Activated CD8-positive, alpha-beta memory T cell treated with anti-CD3 and anti-CD28 coated beads, Interleukin-2, amount 50 U/mL, for 1 hour (primary cell): ENCODE data around the gene B4GALT3.

Experiments used
- DNase-seq: peaks from one replicate; pipeline ENCODE4 v3.0.0-alpha.2; 2020; ENCODE audit errors: extremely low read depth

The B4GALT3 gene

GRCh38 chr1:161163793-161164192, 13.5 kb downstream of the B4GALT3 start:
- no peak for DNase-seq

DNA sequence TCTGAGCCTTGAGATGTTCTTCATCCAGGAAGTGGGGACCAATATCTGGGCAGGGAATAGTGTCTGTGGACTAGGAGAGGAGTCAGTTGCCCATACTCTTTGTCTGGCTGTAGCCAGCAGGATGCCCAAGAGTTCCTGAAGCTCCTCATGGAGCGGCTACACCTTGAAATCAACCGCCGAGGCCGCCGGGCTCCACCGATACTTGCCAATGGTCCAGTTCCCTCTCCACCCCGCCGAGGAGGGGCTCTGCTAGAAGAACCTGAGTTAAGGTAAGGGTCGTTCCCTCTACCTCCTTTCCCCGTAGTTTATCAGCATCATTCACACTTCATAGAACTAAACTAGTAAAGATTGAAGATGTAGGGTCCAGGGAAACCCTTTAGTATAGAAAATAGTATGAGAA, 14.5 kb downstream of the B4GALT3 start:
- DNase-seq = no peak

GRCh38 chr1:161162052-161162451, 15.3 kb downstream of the B4GALT3 start:
- no peak for DNase-seq

GRCh38 chr1:161161652-161162051, 15.7 kb downstream of the B4GALT3 start:
- DNase-seq = no peak

DNA sequence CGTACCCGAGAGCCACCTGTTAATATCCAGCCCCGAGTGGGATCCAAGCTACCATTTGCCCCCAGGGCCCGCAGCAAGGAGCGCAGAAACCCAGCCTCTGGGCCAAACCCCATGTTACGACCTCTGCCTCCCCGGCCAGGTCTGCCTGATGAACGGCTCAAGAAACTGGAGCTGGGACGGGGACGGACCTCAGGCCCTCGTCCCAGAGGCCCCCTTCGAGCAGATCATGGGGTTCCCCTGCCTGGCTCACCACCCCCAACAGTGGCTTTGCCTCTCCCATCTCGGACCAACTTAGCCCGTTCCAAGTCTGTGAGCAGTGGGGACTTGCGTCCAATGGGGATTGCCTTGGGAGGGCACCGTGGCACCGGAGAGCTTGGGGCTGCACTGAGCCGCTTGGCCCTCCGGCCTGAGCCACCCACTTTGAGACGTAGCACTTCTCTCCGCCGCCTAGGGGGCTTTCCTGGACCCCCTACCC, 16.6 kb downstream of the B4GALT3 start:
- DNase-seq = no peak

GRCh38 chr1:161159913-161160243, 17.4 kb downstream of the B4GALT3 start:
- DNase-seq = no peak

DNA sequence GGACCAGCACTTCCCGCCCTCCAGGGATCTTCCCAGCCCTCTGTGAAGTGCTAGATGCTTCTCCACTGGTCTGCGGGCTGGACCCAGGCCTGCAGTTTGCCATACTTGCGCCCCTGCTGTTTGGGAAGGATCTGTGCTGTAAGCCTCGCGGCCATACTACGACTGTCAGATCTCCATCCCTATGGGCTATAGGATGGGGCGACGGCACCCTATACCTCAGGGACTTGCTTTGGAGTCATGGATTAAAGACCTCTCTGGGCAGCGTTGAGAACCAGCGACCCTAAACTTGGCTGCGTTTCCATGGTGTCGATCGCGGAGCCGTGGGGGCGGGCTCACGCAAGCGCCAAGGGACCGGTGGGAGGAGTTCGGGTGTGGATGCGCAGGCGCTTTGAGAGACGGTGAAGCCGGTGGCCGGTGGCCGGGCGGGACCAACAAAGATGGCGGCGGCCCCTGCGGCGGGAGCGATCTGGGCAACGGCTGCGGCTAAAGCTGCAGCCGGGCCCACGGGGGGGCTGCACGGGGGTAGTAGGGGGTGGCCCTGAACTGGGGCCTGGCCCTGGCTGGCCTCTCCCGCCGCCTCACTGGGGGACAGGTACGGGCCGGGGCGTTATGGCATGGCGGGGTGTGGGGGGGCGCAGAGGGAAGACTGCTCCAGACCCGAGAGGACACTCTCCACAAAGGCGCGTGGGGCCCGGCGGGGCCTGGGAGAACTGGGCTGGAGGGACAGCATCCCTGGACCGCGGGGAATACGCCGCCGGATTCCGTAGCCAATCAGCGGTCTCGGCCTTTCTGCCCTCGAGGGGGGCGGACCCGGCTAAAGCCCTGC, 18.0 kb downstream of the B4GALT3 start, which contains the start of gene USP21:
TSS of gene USP21 (plus strand) at position 414 of the 826 bp plus-strand sequence. CDS start 1,141 bp downstream, outside the sequence.
- DNase-seq = peak; percentile 73

DNA sequence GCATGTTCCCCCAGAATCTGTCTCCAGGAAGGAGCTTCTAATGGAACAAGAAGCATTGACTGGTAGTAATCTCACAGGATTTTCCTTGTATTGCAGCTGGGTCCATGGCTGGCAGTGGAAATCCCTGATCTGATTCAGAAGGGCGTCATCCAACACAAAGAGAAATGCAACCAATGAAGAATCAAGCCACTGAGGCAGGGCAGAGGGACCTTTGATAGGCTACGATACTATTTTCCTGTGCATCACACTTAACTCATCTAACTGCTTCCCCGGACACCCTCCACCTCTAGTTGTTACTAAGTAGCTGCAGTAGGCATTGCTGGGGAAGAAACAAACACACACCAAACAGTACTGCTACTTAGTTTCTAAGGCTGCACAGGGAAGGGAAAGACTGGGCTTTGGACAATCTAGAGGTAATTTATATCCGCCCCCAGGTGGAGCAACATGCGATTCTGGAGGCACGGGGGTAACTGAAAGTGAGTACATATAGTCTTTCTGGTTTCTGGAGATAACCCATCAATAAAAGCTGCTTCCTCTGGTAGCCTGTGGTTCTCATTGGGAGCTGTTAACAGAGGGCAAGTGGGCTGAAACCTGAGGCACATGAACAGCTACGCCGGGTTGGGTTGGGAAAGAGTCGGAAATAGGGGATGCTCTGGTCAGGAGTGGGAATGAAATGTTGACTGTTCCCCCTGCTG, 18.8 kb downstream of the B4GALT3 start:
- DNase-seq = no peak

DNA sequence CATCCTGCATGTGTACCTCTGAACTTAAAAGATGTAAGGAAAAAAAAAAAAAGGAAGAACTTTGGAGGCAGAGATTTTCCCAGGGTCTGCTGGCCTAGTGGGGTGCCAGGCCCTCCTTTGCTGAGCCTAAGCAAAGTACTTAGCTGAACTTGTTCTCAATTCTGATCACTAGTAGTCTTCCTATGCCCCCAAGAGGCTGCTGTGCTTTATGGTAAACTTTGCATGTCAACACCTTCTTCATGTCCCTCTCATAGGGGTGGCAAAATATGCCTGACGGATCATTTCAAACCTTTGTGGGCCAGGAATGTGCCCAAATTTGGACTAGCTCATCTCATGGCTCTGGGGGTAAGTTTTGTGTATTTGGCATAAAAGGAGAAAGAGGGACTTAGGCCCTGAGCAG, 19.4 kb downstream of the B4GALT3 start:
- DNase-seq = no peak

DNA sequence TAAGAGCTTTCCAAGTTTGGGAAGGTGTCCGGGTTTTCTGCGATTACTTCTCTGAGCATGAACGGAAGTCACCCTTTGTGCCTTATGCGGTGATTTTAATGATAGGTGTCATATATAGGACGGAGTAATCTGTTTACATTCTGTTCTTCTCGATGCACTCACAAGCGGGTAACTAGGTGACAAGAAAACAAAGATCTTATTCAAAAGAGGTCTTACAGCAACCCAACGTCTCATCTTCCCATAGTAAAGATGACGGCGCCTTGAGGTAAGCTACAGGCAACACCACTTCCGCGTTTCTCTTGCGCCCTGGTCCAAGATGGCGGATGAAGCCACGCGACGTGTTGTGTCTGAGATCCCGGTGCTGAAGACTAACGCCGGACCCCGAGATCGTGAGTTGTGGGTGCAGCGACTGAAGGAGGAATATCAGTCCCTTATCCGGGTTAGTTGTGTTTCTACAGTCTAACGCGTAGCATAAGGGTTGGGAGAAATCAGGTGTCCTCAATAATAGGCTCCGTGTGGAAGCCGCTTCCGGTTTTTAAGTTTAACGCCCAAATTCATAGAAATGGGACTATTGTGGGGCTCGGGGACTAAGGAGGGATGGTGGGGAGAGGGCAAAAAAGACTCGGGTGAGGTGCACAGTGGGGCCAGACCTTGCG, 23.5 kb downstream of the B4GALT3 start, which contains the start of gene UFC1:
TSS of gene UFC1 (plus strand) at position 297 of the 656 bp plus-strand sequence. CDS start at position 317, 20 bp downstream.
- DNase-seq = peak; percentile 75

GRCh38 chr1:161153176-161153575, 24.1 kb downstream of the B4GALT3 start:
- no peak for DNase-seq

DNA sequence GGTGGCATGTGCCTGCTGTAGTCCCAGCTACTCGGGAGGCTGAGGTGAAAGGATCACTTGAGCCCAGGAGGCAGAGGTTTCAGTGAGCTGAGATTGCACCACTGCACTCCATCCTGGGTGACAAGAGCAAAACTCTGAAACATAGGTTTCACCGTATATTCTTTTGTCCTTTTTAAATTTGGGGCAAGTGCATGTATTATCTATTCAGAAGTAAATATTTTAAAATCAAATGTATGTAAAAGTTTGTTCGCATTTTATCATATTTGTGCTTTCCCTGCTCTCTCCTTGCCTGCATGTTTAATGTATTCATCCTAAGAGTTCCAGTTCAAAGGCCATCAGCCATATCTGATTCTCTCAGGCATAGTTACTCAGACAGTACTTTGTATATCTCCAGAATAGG, 31.5 kb downstream of the B4GALT3 start:
- no peak for DNase-seq

GRCh38 chr1:161140755-161141400, 36.4 kb downstream of the B4GALT3 start:
- DNase-seq = no peak

DNA sequence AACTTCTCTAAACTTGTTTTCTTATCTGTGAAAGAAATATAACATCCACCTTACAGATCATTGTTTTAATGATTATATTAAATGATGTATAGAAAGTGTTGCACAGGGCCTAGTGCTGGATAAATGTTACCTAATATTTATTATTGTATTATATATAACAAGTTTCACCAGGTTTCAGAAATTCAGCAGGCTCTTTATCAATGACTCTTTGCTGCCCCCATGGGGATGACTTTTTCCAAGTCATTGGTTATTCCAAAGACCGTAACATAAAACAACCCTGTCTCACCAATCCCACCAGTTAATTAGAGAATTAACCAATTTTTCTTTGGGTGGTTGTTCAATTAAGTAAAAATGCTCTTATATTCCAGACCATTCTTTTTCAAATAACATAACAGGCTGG, 37.5 kb downstream of the B4GALT3 start:
- DNase-seq = no peak

DNA sequence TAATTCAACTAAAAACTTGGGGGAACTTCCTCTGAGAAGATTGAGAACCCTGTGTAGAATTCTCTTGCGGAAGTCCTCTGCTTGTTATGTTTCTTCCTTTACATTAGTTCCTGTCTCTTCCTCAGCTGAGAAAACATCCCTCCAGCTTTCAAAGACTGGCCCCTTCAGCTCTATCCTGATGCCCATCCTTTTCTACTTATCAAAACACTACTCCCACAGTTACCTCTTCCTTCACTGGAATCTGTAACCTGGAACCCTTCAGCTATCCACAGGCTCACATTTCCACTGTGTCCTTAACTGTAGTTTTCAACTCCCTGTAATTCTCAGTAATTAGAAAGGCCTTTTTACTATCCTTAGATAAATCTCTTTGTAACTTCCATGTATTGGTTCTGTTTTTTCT, 38.9 kb downstream of the B4GALT3 start:
- DNase-seq = no peak

- DNase-seq = no peak
Observed at GRCh38 chr1:161137881-161138280, 39.4 kb downstream of the B4GALT3 start.

- DNase-seq = no peak
Observed at GRCh38 chr1:161133220-161133740, 44.0 kb downstream of the B4GALT3 start.

DNA sequence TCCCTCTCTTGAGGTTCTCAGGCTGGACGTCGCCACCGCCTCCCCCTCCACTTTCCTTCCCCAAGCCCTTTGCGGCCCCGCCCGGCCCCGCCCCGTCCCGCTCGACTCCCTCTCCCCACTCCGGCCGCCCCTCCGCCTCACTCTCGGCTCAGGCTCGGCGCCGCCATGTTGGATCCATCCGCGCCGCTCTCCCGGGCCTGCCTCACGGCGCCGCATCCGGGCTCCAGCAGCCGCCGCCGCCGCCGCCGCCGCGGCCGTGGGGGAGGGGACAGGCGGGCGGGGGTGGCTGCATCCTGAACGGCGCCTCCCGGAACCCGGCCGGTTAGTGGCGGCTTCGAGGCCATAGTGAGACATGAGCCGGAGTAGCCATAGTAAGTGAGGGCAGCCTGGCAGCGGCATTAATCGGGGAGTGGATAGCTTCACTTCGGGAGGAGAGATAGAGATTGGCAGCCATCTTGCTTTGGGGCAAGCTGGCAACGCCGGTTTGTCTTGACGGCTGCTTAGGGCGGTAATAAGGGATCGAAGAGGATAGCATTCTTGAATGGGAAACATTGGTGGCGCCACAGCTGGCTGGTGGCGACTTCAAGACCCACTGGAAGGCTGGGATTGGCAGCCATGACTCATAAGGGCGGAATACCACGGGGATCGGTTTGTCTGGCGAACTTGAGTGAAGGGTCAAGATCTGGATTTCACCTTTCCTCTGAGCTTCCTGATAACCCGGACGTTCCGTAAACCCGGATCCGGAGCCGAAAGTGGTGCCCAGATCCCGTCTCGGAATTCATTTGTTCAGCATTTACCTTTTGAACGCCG, 44.7 kb downstream of the B4GALT3 start, which contains the start of gene DEDD:
TSS of gene DEDD (minus strand) at position 258 of the 810 bp plus-strand sequence. CDS start 8,205 bp downstream, outside the sequence.
- DNase-seq = peak; percentile 81

DNA sequence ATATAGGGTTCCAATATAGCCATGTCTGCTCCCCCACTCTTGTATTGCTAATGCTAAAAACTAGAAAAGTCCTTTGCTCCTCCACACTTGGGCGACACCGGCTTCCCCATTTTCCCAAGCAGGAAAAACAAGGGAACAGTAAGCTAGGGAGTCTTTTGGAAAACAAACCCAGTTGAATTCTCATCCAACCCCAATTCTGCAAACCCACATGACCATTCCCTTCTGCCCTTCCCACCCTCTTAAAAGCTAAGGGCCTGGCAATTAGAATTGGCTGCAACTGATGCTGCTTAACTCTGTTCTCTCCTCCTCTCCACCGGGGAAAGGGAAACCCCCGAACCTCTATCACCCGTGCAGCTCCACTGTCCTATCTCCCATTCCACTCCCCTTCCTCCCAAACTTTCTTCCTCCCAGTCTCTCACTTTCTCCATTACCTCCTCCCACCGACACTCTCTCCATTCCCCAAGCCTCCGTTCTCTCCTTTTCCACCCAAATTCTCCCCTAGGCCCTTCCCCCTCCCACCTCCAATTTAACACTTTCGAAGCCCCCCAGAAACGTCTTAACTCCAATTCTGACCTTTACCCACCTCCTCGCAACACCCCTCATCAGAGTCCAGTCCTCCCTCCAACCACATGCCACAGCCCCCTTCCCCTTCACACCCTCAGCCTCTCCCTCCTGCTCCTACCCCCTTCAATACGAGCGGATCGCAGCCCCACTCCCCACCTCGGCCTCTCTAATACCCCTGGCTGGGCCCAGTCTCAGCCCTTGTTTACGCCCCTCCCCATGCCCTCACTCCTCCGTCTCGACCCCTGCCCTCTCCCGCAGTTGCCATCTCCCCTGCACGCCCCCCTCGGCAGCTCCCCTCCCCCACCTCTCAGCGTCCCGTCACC, 45.5 kb downstream of the B4GALT3 start:
- no peak for DNase-seq

- DNase-seq = no peak
Observed at GRCh38 chr1:161130266-161130665, 47.0 kb downstream of the B4GALT3 start.
